Measurements from ENCODE around the gene DDX1. TPM values are rescaled to one million over a fixed set of nuclear protein-coding genes. Genes with fewer than 3 reads are reported as not detected.

Gene DDX1
- total and polyA plus RNA-seq, 2 donors (not counting 3 experiments of a cell fraction or from before 2014, with no cell fraction given): 41.2 to 117 TPM

GRCh38 chr2:15615301-15615920 lies 23.7 kb downstream of the DDX1 start:
- FAIRE-seq: peak; percentile 44
- TF ChIP-seq, protein P1, sequence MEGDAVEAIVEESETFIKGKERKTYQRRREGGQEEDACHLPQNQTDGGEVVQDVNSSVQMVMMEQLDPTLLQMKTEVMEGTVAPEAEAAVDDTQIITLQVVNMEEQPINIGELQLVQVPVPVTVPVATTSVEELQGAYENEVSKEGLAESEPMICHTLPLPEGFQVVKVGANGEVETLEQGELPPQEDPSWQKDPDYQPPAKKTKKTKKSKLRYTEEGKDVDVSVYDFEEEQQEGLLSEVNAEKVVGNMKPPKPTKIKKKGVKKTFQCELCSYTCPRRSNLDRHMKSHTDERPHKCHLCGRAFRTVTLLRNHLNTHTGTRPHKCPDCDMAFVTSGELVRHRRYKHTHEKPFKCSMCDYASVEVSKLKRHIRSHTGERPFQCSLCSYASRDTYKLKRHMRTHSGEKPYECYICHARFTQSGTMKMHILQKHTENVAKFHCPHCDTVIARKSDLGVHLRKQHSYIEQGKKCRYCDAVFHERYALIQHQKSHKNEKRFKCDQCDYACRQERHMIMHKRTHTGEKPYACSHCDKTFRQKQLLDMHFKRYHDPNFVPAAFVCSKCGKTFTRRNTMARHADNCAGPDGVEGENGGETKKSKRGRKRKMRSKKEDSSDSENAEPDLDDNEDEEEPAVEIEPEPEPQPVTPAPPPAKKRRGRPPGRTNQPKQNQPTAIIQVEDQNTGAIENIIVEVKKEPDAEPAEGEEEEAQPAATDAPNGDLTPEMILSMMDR (IDR thresholded peaks at IDR 0.05; ENCODE audit: extremely low read depth in 1 of 2, insufficient read depth in 1 of 2, low read depth in 1 of 2, low read length in 2 of 2): no peak
- no peak for TF ChIP-seq MYC (IDR thresholded peaks at IDR 0.05; ENCODE audit: low read depth, low read length)
- TF ChIP-seq JUN (IDR thresholded peaks at IDR 0.05; ENCODE audit: borderline replicate concordance, insufficient read depth, insufficient read length, low read depth): no peak
- TF ChIP-seq EZH2 (IDR thresholded peaks at IDR 0.05; ENCODE audit: borderline replicate concordance, low read depth, low read length, severe bottlenecking): no peak
- no peak for TF ChIP-seq POLR2AphosphoS5 (IDR thresholded peaks at IDR 0.05; ENCODE audit: insufficient read depth, low read depth, low read length)
- no peak for TF ChIP-seq POLR2A (IDR thresholded peaks at IDR 0.05; ENCODE audit: low read depth, low read length)
- TF ChIP-seq FOS (IDR thresholded peaks at IDR 0.05; ENCODE audit: borderline replicate concordance, insufficient read depth, low read length): no peak
- Histone ChIP-seq H3K9ac (replicated peaks; ENCODE audit: extremely low read depth, insufficient read depth, low read length) (no peak overlapping the region), H3K27ac (ENCODE audit: insufficient read depth, low read depth, low read length) (no peak overlapping the region), H3K36me3 (ENCODE audit: control insufficient read depth in 2 of 2, extremely low read depth in 1 of 2, insufficient read depth in 2 of 2, low read length in 2 of 2) (peaks cover 10 to 24% of the 10 kb centered on the region in 2 experiments), H3K4me3 (replicated peaks in 1 of 3; ENCODE audit: insufficient read depth in 1 of 3, low read depth in 1 of 3, low read length in 3 of 3) (no peak overlapping the region), H3K4me2 (ENCODE audit: insufficient read depth, low read length) (no peak overlapping the region), H4K20me1 (replicated peaks; ENCODE audit: control insufficient read depth, extremely low read depth, insufficient read depth, low read length) (no peaks in the 10 kb centered on the region), H3K27me3 (ENCODE audit: control insufficient read depth in 2 of 2, insufficient read depth in 2 of 2, low read length in 2 of 2) (no peaks in the 10 kb centered on the region), H3K9me3 (replicated peaks; ENCODE audit: control insufficient read depth, insufficient read depth, low read length) (no peaks in the 10 kb centered on the region), H3K4me1 (ENCODE audit: control insufficient read depth, extremely low read depth, insufficient read depth, low read length) (peaks cover 7% of the 10 kb centered on the region), H3K9me1 (replicated peaks; ENCODE audit: control insufficient read depth, extremely low read depth, insufficient read depth, low read length) (no peaks in the 10 kb centered on the region), H2AFZ (ENCODE audit: low read depth, low read length) (no peak overlapping the region), H3K79me2 (ENCODE audit: control insufficient read depth, insufficient read depth, low read length) (no peaks in the 10 kb centered on the region)
- ChIA-PET CTCF (no interaction called here), POLR2A (no interaction called here)
- intact Hi-C loops (cut with micrococcal nuclease): no loop called here
- no TSS peak for BruUV-seq (replicated peaks)
- no peak for DNase-seq (ENCODE audit: low read depth, low spot score)
- dilution Hi-C loops (cut with MboI; ENCODE audit: extremely low pct_ligation_motif_present, low sequenced_read_pairs): no loop called here

Measured in endothelial cell of umbilical vein (primary cell).